ENCODE results near the gene VPS54. TPM values are rescaled to one million over a fixed set of nuclear protein-coding genes. Genes with fewer than 3 reads are reported as not detected.
A peak's percentile ranks its signal among the peaks of the same experiment; 100 is the strongest.

Gene VPS54
- total RNA-seq, 1 donor from 2014 or later: 18.7 TPM

GRCh38 chr2:63845866-63846265 lies 173.4 kb downstream of the VPS54 start:
- peaks cover 2% of the 10 kb centered on the region for H3K27me3 Mint-ChIP-seq (ENCODE audit: unreplicated experiment)
- no peak for TF ChIP-seq CTCF (IDR thresholded peaks at IDR 0.05; ENCODE audit: partially characterized antibody, unreplicated experiment)
- peaks cover 3% of the 10 kb centered on the region for H3K9me3 Mint-ChIP-seq (ENCODE audit: unreplicated experiment)
- H3K27ac Mint-ChIP-seq (ENCODE audit: unreplicated experiment): no peak overlapping the region
- peaks cover 40% of the 10 kb centered on the region for H3K4me1 Mint-ChIP-seq (ENCODE audit: low read depth, unreplicated experiment)
- no peak for DNase-seq
- no peaks in the 10 kb centered on the region for H3K36me3 Mint-ChIP-seq (ENCODE audit: unreplicated experiment)
- peak overlapping the region; percentile 54 for H3K4me3 Mint-ChIP-seq (ENCODE audit: unreplicated experiment)

- no peak overlapping the region for H3K27ac Mint-ChIP-seq (ENCODE audit: unreplicated experiment)
- no peak for DNase-seq
- H3K27me3 Mint-ChIP-seq (ENCODE audit: unreplicated experiment): peaks cover 2% of the 10 kb centered on the region
- H3K4me1 Mint-ChIP-seq (ENCODE audit: low read depth, unreplicated experiment): peaks cover 36% of the 10 kb centered on the region
- H3K36me3 Mint-ChIP-seq (ENCODE audit: unreplicated experiment): no peaks in the 10 kb centered on the region
- TF ChIP-seq CTCF (IDR thresholded peaks at IDR 0.05; ENCODE audit: partially characterized antibody, unreplicated experiment): no peak
- peaks cover 6% of the 10 kb centered on the region for H3K9me3 Mint-ChIP-seq (ENCODE audit: unreplicated experiment)
- peak overlapping the region; percentile 84 for H3K4me3 Mint-ChIP-seq (ENCODE audit: unreplicated experiment)
Observed at GRCh38 chr2:63844616-63845015, 174.6 kb downstream of the VPS54 start.

GRCh38 chr2:63843791-63844190 lies 175.4 kb downstream of the VPS54 start:
- DNase-seq: no peak
- Mint-ChIP-seq H3K27me3 (ENCODE audit: unreplicated experiment) (peaks cover 2% of the 10 kb centered on the region), H3K9me3 (ENCODE audit: unreplicated experiment) (peaks cover 6% of the 10 kb centered on the region), H3K4me1 (ENCODE audit: low read depth, unreplicated experiment) (peaks cover 30% of the 10 kb centered on the region), H3K27ac (ENCODE audit: unreplicated experiment) (peak overlapping the region; percentile 45), H3K36me3 (ENCODE audit: unreplicated experiment) (no peaks in the 10 kb centered on the region), H3K4me3 (ENCODE audit: unreplicated experiment) (peak overlapping the region; percentile 84)
- no peak for TF ChIP-seq CTCF (IDR thresholded peaks at IDR 0.05; ENCODE audit: partially characterized antibody, unreplicated experiment)

- H3K4me1 Mint-ChIP-seq (ENCODE audit: low read depth, unreplicated experiment): peaks cover 30% of the 10 kb centered on the region
- no peak for DNase-seq
- H3K27me3 Mint-ChIP-seq (ENCODE audit: unreplicated experiment): peaks cover 2% of the 10 kb centered on the region
- H3K36me3 Mint-ChIP-seq (ENCODE audit: unreplicated experiment): no peaks in the 10 kb centered on the region
- TF ChIP-seq CTCF (IDR thresholded peaks at IDR 0.05; ENCODE audit: partially characterized antibody, unreplicated experiment): no peak
- peaks cover 6% of the 10 kb centered on the region for H3K9me3 Mint-ChIP-seq (ENCODE audit: unreplicated experiment)
- peak overlapping the region; percentile 99 for H3K4me3 Mint-ChIP-seq (ENCODE audit: unreplicated experiment)
- H3K27ac Mint-ChIP-seq (ENCODE audit: unreplicated experiment): peak overlapping the region; percentile 88
Observed at GRCh38 chr2:63843093-63843492, 176.1 kb downstream of the VPS54 start.

GRCh38 chr2:63842149-63843061 lies 176.8 kb downstream of the VPS54 start:
- Mint-ChIP-seq H3K27ac (ENCODE audit: unreplicated experiment) (peak overlapping the region; percentile 88), H3K4me1 (ENCODE audit: low read depth, unreplicated experiment) (peaks cover 27% of the 10 kb centered on the region), H3K27me3 (ENCODE audit: unreplicated experiment) (peaks cover 2% of the 10 kb centered on the region), H3K4me3 (ENCODE audit: unreplicated experiment) (peak overlapping the region; percentile 99), H3K36me3 (ENCODE audit: unreplicated experiment) (no peaks in the 10 kb centered on the region), H3K9me3 (ENCODE audit: unreplicated experiment) (peaks cover 6% of the 10 kb centered on the region)
- DNase-seq: no peak
- TF ChIP-seq CTCF (IDR thresholded peaks at IDR 0.05; ENCODE audit: partially characterized antibody, unreplicated experiment): no peak
